ENCODE measurements around the gene HEATR5A.

DNA sequence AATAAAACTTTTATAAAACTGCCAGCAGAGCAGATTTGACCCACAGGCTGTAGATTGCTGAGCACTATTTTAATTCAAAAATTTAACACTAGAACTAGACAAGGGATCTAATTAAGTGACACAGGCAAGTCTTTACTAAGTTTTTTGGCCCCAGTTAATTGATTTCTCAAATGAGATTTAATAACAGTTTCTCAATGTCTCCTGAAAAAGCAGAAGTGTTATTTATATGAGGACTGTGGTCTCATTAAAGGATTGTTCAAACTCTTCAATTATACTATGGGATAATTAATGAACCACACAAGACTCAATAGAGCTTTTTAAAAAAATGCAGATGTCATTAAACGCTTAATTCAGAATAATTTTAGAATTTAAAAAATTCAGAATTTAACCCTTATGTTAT is 1.9 kb downstream of the HEATR5A start:
- TF ChIP-seq, protein P1, sequence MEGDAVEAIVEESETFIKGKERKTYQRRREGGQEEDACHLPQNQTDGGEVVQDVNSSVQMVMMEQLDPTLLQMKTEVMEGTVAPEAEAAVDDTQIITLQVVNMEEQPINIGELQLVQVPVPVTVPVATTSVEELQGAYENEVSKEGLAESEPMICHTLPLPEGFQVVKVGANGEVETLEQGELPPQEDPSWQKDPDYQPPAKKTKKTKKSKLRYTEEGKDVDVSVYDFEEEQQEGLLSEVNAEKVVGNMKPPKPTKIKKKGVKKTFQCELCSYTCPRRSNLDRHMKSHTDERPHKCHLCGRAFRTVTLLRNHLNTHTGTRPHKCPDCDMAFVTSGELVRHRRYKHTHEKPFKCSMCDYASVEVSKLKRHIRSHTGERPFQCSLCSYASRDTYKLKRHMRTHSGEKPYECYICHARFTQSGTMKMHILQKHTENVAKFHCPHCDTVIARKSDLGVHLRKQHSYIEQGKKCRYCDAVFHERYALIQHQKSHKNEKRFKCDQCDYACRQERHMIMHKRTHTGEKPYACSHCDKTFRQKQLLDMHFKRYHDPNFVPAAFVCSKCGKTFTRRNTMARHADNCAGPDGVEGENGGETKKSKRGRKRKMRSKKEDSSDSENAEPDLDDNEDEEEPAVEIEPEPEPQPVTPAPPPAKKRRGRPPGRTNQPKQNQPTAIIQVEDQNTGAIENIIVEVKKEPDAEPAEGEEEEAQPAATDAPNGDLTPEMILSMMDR (IDR thresholded peaks at IDR 0.05), result no peak
- no peak for TF ChIP-seq ZFX (IDR thresholded peaks at IDR 0.05; ENCODE audit: borderline replicate concordance)
